Neural cell (in vitro differentiated cells): ENCODE data around the gene SLC24A3. TPM values are rescaled to one million over a fixed set of nuclear protein-coding genes. Genes with fewer than 3 reads are reported as not detected.

ENCODE experiments used
- H2AFZ ChIP-seq: fragments of 200-600, 300-800 bp; sonication (generic), shearing (Covaris generic); 2 replicates; pipeline ENCODE4 v1.6.0; 2014; ENCODE audit warnings: low read depth, mild to moderate bottlenecking, antibody characterized with exemption, low read length, moderate library complexity
- H3F3A ChIP-seq: fragments of 200-600 bp; shearing (Covaris generic); 2 replicates; pipeline ENCODE4 v1.6.1; 2016; ENCODE audit warnings: mild to moderate bottlenecking, moderate library complexity, mixed read lengths, antibody characterized with exemption, low read length; ENCODE audit not compliant: insufficient read depth, poor library complexity, severe bottlenecking
- H3K27ac ChIP-seq: fragments of 200-600, 300-800 bp; sonication (generic), shearing (Covaris generic); 2 replicates; pipeline ENCODE4 v1.5.1; 2014; ENCODE audit warnings: mild to moderate bottlenecking, low read length, moderate library complexity
- H3K27me3 ChIP-seq: fragments of 300-800, 200-600 bp; sonication (generic), shearing (Covaris generic); 2 replicates; pipeline ENCODE4 v1.6.0; 2014; ENCODE audit warnings: mild to moderate bottlenecking, low read depth, low read length, moderate library complexity; ENCODE audit not compliant: insufficient read depth
- H3K36me3 ChIP-seq: fragments of 300-800, 200-600 bp; sonication (generic), shearing (Covaris generic); 2 replicates; pipeline ENCODE4 v1.5.1; 2014; ENCODE audit warnings: mild to moderate bottlenecking, antibody characterized with exemption, low read length, moderate library complexity; ENCODE audit not compliant: insufficient read depth
- H3K4me2 ChIP-seq: fragments of 300-800, 200-600 bp; sonication (generic), shearing (Covaris generic); 2 replicates; pipeline ENCODE4 v1.6.0; 2014; ENCODE audit warnings: mild to moderate bottlenecking, low read length
- H3K4me3 ChIP-seq: fragments of 300-800, 200-600 bp; sonication (generic), shearing (Covaris generic); 2 replicates; pipeline ENCODE4 v1.5.1; 2014; ENCODE audit warnings: mild to moderate bottlenecking, low read length, moderate library complexity
- H3K79me2 ChIP-seq: fragments of 200-600 bp; shearing (Covaris generic); replicated peaks from 2 replicates; pipeline ENCODE4 v1.6.0; 2014; ENCODE audit warnings: mild to moderate bottlenecking, low read length, moderate library complexity; ENCODE audit not compliant: insufficient read depth
- H3K9ac ChIP-seq: fragments of 300-800, 200-600 bp; sonication (generic), shearing (Covaris generic); 2 replicates; pipeline ENCODE4 v1.6.1; 2016; ENCODE audit warnings: mild to moderate bottlenecking, low read length, mixed read lengths
- H3K9me2 ChIP-seq: fragments of 200-600 bp; shearing (Covaris generic); 2 replicates; pipeline ENCODE4 v1.6.1; 2016; ENCODE audit warnings: mild to moderate bottlenecking, low read length, mixed read lengths; ENCODE audit not compliant: insufficient read depth
- H3K9me3 ChIP-seq: fragments of 200-600, 300-800 bp; sonication (generic), shearing (Covaris generic); 2 replicates; pipeline ENCODE4 v1.6.1; 2016; ENCODE audit warnings: mild to moderate bottlenecking, mixed run types, low read length, moderate library complexity, mixed read lengths
- H4K20me1 ChIP-seq: fragments of 200-600 bp; shearing (Covaris generic); 2 replicates; pipeline ENCODE4 v1.6.1; 2016; ENCODE audit warnings: mild to moderate bottlenecking, mixed run types; ENCODE audit not compliant: insufficient read depth
- CTCF ChIP-seq: fragments of 450-650 bp; IDR thresholded peaks from 2 replicates; pipeline ENCODE4 v1.5.1; 2014; ENCODE audit warnings: antibody characterized with exemption, mild to moderate bottlenecking, moderate library complexity; ENCODE audit not compliant: poor library complexity, severe bottlenecking
- EP300 ChIP-seq: fragments of 450-650 bp; conservative IDR thresholded peaks from 2 replicates; pipeline ENCODE4 v1.6.1; 2014; ENCODE audit warnings: antibody characterized with exemption, mild to moderate bottlenecking, moderate library complexity; ENCODE audit not compliant: poor library complexity, severe bottlenecking
- EZH2 ChIP-seq: fragments of 200-600, 300-800 bp; shearing (Covaris generic), sonication (generic); IDR thresholded peaks from 2 replicates; pipeline ENCODE4 v1.6.1; 2014; ENCODE audit warnings: antibody characterized with exemption, low read length, borderline replicate concordance, mild to moderate bottlenecking; ENCODE audit not compliant: insufficient read depth, poor library complexity, severe bottlenecking
- MXI1 ChIP-seq: fragments of 450-650 bp; conservative IDR thresholded peaks from 2 replicates; pipeline ENCODE4 v1.6.1; 2014; ENCODE audit warnings: antibody characterized with exemption, mild to moderate bottlenecking; ENCODE audit not compliant: poor library complexity, severe bottlenecking
- POLR2AphosphoS5 ChIP-seq: IDR thresholded peaks from 2 replicates; pipeline ENCODE4 v1.6.1; 2012
- RAD21 ChIP-seq: fragments of 450-650 bp; conservative IDR thresholded peaks from 2 replicates; pipeline ENCODE4 v1.6.1; 2014; ENCODE audit warnings: antibody characterized with exemption, mild to moderate bottlenecking, moderate library complexity
- SMC3 ChIP-seq: fragments of 450-650 bp; conservative IDR thresholded peaks from 2 replicates; pipeline ENCODE4 v1.6.1; 2014; ENCODE audit warnings: antibody characterized with exemption, mild to moderate bottlenecking, moderate library complexity; ENCODE audit not compliant: poor library complexity
- TAF1 ChIP-seq: IDR thresholded peaks from 2 replicates; pipeline ENCODE4 v1.6.1; 2012; ENCODE audit warnings: low read depth
- polyA plus RNA-seq: library from polyadenylated mRNA; depleted of rRNA; stranded (reverse); fragments of >200 nt; gene quantifications from 2 replicates; pipeline ENCODE4 v1.2.3, GENCODE V29; 2014
- TF ChIP-seq, protein P1 (sequence below): IDR thresholded peaks from 2 replicates; pipeline ENCODE4 v1.6.1; 2012; ENCODE audit warnings: borderline replicate concordance

The SLC24A3 gene
- polyA plus RNA-seq, 1 donor from 2014 or later, result 6.5 TPM

DNA sequence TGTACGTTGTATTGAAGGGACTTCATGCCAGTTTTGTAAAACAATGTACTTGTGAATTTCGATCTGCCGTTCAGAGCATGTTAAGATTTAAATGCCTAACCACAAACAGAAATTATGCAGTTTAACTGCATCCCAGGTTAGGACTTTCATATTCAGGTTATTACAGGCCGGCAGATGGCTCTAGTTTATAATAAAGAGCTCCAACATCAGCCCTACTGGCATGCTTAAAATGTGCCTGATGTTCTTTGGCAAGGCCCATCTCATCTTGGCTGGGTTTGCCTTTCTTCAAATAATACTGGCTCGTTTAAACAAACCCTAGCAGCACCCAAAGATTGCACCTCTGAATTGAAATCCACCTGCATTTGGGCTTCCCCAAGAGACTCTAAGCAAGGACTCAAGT, 376.3 kb downstream of the SLC24A3 start:
- H3K4me2 ChIP-seq, result no peak overlapping the region

GRCh38 chr20:19589787-19590362, 377.4 kb downstream of the SLC24A3 start:
- no peak overlapping the region for H2AFZ ChIP-seq
- H3K9me3 ChIP-seq, result no peaks in the 10 kb centered on the region
- no peaks in the 10 kb centered on the region for H3K27me3 ChIP-seq
- H3K79me2 ChIP-seq, result no peaks in the 10 kb centered on the region
- no peaks in the 10 kb centered on the region for H3K9me2 ChIP-seq
- H3K4me2 ChIP-seq, result no peak overlapping the region
- H3K4me3 ChIP-seq, result no peak overlapping the region
- no peak for TF ChIP-seq SMC3
- no peak for TF ChIP-seq EZH2
- no peak for TF ChIP-seq MXI1
- TF ChIP-seq CTCF, result no peak
- TF ChIP-seq TAF1, result no peak
- no peak for TF ChIP-seq RAD21
- no peaks in the 10 kb centered on the region for H3K36me3 ChIP-seq
- no peaks in the 10 kb centered on the region for H4K20me1 ChIP-seq
- no peaks in the 10 kb centered on the region for H3F3A ChIP-seq
- H3K9ac ChIP-seq, result no peak overlapping the region
- no peak overlapping the region for H3K27ac ChIP-seq

More for the DNA sequence above, 376.3 kb downstream of the SLC24A3 start:
- Histone ChIP-seq H3K79me2 (no peaks in the 10 kb centered on the region), H3K9me3 (no peaks in the 10 kb centered on the region), H3K9me2 (no peaks in the 10 kb centered on the region), H3F3A (no peaks in the 10 kb centered on the region), H3K4me3 (no peak overlapping the region), H3K9ac (no peak overlapping the region), H2AFZ (no peak overlapping the region), H3K27ac (no peak overlapping the region), H3K36me3 (no peaks in the 10 kb centered on the region), H4K20me1 (no peaks in the 10 kb centered on the region), H3K27me3 (no peaks in the 10 kb centered on the region)
- TF ChIP-seq POLR2AphosphoS5 (no peak), RAD21 (no peak), CTCF (no peak), MXI1 (no peak), EP300 (no peak), SMC3 (no peak), TAF1 (no peak), EZH2 (no peak)
- TF ChIP-seq, protein P1, sequence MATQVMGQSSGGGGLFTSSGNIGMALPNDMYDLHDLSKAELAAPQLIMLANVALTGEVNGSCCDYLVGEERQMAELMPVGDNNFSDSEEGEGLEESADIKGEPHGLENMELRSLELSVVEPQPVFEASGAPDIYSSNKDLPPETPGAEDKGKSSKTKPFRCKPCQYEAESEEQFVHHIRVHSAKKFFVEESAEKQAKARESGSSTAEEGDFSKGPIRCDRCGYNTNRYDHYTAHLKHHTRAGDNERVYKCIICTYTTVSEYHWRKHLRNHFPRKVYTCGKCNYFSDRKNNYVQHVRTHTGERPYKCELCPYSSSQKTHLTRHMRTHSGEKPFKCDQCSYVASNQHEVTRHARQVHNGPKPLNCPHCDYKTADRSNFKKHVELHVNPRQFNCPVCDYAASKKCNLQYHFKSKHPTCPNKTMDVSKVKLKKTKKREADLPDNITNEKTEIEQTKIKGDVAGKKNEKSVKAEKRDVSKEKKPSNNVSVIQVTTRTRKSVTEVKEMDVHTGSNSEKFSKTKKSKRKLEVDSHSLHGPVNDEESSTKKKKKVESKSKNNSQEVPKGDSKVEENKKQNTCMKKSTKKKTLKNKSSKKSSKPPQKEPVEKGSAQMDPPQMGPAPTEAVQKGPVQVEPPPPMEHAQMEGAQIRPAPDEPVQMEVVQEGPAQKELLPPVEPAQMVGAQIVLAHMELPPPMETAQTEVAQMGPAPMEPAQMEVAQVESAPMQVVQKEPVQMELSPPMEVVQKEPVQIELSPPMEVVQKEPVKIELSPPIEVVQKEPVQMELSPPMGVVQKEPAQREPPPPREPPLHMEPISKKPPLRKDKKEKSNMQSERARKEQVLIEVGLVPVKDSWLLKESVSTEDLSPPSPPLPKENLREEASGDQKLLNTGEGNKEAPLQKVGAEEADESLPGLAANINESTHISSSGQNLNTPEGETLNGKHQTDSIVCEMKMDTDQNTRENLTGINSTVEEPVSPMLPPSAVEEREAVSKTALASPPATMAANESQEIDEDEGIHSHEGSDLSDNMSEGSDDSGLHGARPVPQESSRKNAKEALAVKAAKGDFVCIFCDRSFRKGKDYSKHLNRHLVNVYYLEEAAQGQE, result no peak
